Adrenal gland (tissue), 12 donors: ENCODE data around the gene FXYD4. TPM values are rescaled to one million over a fixed set of nuclear protein-coding genes. Genes with fewer than 3 reads are reported as not detected.

Source experiments
- DNase-seq, 7 donors: peaks; one replicate each; pipeline ENCODE4 v3.0.0-alpha.2; 2019 to 2020
- H3K27ac ChIP-seq, 5 donors: fragments of 200-600 bp; sonication (generic) in 4 of 5; 1 replicate in 3 of 5; 2 replicates in 2 of 5; pipeline versions ENCODE4 v1.5.1 to v1.8.0; 2016 to 2020; ENCODE audit warnings: mild to moderate bottlenecking in 1 of 5
- H3K27me3 ChIP-seq: fragments of 200-600 bp; 2 replicates; pipeline ENCODE4 v1.8.0; 2021
- H3K36me3 ChIP-seq, 2 donors: fragments of 200-600 bp; replicated peaks in 1 of 2; 1 replicate in 1 of 2; 2 replicates in 1 of 2; pipeline versions ENCODE4 v1.5.1 to v1.8.0; 2018 to 2022
- H3K4me1 ChIP-seq, 2 donors: fragments of 200-600 bp; replicated peaks in 1 of 2; 1 replicate in 1 of 2; 2 replicates in 1 of 2; pipeline versions ENCODE4 v1.5.1 to v1.8.0; 2018 to 2021
- H3K4me3 ChIP-seq, 4 donors: fragments of 200-600 bp; sonication (generic) in 3 of 4; one replicate each; pipeline ENCODE4 v1.5.1; 2016 to 2018
- H3K9me3 ChIP-seq, 3 donors: fragments of 200-600 bp; sonication (generic) in 1 of 3; replicated peaks in 1 of 3; 1 replicate in 2 of 3; 2 replicates in 1 of 3; pipeline versions ENCODE4 v1.5.1 to v1.8.0; 2016 to 2021
- POLR2A ChIP-seq, 2 donors: fragments of 450-650 bp; IDR thresholded peaks; one replicate each; pipeline ENCODE4 v1.6.1; 2017; ENCODE audit warnings: antibody characterized with exemption in 2 of 2, mild to moderate bottlenecking in 2 of 2, moderate library complexity in 1 of 2
- WGBS, 4 donors: extraction: QIAGEN DNeasy Blood & Tissue Kit in 2 of 4; methylation state at CpG; one replicate each; pipeline versions ENCODE4 v1.1.5 to v1.1.7; 2013 to 2017; 5-methylcytosine and 5-hydroxymethylcytosine counted together
- intact Hi-C, 2 donors: fragments of 100-400 bp; cut with DNase I; formaldehyde crosslinking; loops; one replicate each; pipeline versions ENCODE4 v1.14.1 to v1.15.0; 2022 to 2023
- polyA plus RNA-seq, 3 donors: library from polyadenylated mRNA; stranded (reverse); fragments of 200-250 nt in 2 of 3; fragments of 350-450 nt in 1 of 3; fragmentation: Illumina TruSeq in 1 of 3; extraction: RNeasy Lipid Tissue Mini Kit (QIAGEN cat#74804) in 1 of 3; gene quantifications; one replicate each; pipeline ENCODE4 v1.2.3, GENCODE V29; 2013 to 2014
- total RNA-seq, 9 donors: library from RNA; depleted of rRNA in 4 of 9; stranded (reverse); fragments of >200 nt in 4 of 9; fragments of 120-200 nt in 1 of 9; fragmentation: NEBNext Ultra II Directional in 1 of 9; extraction: Animal tissue kit (Norgen Biotek cat#: 25700) in 1 of 9; gene quantifications; one replicate each; pipeline versions ENCODE4 v1.1.0 to v1.2.4, GENCODE V29; 2013 to 2023
- TF ChIP-seq, protein P1 (sequence below), 6 experiments: fragments of 450-650 bp in 4 of 6; fragments of 200-600 bp in 2 of 6; sonication (generic) in 1 of 6; IDR thresholded peaks; 1 replicate in 5 of 6; 2 replicates in 1 of 6; pipeline versions ENCODE4 v1.5.1 to v1.8.0; 2016 to 2021; ENCODE audit warnings: antibody characterized with exemption in 6 of 6, mild to moderate bottlenecking in 2 of 6, moderate library complexity in 1 of 6
- donor health status: healthy with polysubstance abuse.
- donor health status: Bipolar disorder and iron deficiency.
- donor health status: DM: yes; HTN: yes; CAD: no.
- donor health status: DM: no; HTN: no; CAD: no.
- donor health status: DM: no; HTN: no; CAD: no.
- donor health status: DM: yes; HTN: yes; CAD: no.

Gene FXYD4
- total and polyA plus RNA-seq, 12 donors = 0.86 TPM; not detected in 11

DNA sequence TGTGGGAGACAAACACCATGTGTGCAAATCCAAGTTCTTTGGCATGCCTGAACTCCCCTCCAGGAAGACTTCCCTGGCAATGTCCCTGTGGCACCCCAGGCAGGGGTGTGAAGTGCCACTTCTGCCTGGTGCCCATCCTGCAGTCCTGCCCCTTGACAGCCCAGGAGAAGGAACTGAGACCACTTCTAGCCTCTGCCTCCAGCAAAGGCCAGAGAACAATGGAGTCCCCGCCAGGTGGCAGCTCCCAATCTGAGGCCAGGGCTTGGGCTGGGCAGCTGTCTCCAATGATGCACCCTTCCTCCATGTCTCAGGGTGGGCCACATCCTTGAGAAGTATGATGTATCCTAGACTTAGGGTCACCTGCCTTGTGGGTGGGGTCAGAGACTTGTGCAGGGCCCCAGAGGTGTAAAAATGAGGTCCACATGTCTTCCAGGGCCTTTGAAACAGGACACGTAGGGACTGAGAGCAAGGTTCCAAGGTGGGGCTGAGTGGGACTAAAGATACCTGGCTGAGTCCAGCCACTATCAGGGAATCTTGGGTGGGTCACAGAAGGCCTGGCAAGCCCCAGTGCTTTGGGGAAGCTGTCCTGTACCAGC is 5.5 kb downstream of the FXYD4 start:
- intact Hi-C loops = no loop called here
- WGBS, 4 donors = 44 to 89% (median 60%) methylated on average over 1 to 2 of the region's 2 CpGs

DNA sequence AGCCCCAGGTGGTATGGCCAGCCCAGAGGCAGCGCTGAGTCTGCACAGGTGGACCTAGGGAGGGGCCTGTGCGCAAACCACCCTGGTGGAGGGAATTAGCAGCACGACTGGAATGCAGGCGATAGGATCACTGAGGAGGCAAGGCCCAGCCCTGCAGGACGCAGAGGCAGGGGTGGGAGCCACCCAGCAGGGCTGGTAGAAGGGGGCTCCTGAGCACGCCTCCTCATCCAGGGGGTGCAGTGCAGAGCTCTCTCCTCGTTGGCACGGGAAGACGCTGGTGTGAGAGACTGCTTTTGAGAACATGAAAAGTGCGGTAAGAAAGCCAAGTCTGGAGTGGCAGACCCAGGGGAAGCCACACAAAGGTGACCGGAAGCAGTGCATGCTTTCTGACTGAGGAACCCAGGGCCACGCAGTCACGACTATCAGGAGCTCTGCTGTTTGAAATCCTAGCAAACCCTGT is 6.0 kb downstream of the FXYD4 start:
- H3K36me3 ChIP-seq = no peaks in the 10 kb centered on the region
- no peak overlapping the region for H3K27ac ChIP-seq
- TF ChIP-seq, protein P1, sequence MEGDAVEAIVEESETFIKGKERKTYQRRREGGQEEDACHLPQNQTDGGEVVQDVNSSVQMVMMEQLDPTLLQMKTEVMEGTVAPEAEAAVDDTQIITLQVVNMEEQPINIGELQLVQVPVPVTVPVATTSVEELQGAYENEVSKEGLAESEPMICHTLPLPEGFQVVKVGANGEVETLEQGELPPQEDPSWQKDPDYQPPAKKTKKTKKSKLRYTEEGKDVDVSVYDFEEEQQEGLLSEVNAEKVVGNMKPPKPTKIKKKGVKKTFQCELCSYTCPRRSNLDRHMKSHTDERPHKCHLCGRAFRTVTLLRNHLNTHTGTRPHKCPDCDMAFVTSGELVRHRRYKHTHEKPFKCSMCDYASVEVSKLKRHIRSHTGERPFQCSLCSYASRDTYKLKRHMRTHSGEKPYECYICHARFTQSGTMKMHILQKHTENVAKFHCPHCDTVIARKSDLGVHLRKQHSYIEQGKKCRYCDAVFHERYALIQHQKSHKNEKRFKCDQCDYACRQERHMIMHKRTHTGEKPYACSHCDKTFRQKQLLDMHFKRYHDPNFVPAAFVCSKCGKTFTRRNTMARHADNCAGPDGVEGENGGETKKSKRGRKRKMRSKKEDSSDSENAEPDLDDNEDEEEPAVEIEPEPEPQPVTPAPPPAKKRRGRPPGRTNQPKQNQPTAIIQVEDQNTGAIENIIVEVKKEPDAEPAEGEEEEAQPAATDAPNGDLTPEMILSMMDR (IDR thresholded peaks at IDR 0.05) = no peak
- no peak for TF ChIP-seq POLR2A (IDR thresholded peaks at IDR 0.05)
- no peak for DNase-seq
- no peaks in the 10 kb centered on the region for H3K9me3 ChIP-seq
- no peak overlapping the region for H3K4me3 ChIP-seq
- H3K4me1 ChIP-seq = no peaks in the 10 kb centered on the region
- intact Hi-C loops = no loop called here
- 84 to 88% (median 85%) methylated on average over 8 to 13 of the region's 13 CpGs for WGBS, 4 donors
- no peaks in the 10 kb centered on the region for H3K27me3 ChIP-seq

More for the DNA sequence above, 5.5 kb downstream of the FXYD4 start:
- Histone ChIP-seq H3K9me3 (no peaks in the 10 kb centered on the region), H3K4me3 (no peak overlapping the region), H3K36me3 (no peaks in the 10 kb centered on the region), H3K4me1 (no peaks in the 10 kb centered on the region), H3K27ac (no peak overlapping the region), H3K27me3 (no peaks in the 10 kb centered on the region)
- TF ChIP-seq POLR2A (IDR thresholded peaks at IDR 0.05) = no peak
- TF ChIP-seq, protein P1 (IDR thresholded peaks at IDR 0.05) = no peak
- no peak for DNase-seq

DNA sequence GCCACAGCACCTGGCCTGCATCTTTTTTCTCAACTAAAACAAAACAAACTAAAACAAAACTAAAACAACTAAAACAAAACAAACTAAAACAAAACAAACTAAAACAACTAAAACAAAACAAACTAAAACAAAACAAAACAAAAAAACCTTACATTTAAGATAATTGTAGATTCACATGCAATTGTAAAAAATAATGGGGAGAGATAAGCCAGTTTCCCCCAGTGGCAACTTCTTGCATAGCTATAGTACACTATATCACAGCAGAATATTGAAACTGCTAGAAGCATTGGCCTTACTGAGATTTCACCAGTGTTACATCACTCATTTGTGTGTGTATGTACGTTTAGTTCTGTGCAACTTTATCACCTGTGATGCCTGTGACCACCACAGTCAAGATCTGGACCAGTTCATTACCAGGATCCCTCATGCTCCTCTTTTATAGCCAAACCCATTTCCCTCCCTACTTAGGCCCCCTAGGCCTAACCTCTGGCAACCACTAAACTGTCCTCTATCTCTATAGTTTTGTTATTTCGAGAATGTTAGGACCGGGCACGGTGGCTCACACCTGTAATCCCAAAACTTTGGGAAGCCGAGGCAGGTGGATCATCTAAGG is 9.3 kb downstream of the FXYD4 start:
- no peak for TF ChIP-seq POLR2A (IDR thresholded peaks at IDR 0.05)
- TF ChIP-seq, protein P1 (IDR thresholded peaks at IDR 0.05) = no peak
- Histone ChIP-seq H3K36me3 (peaks cover 0 to 5% of the 10 kb centered on the region in 2 donors), H3K4me3 (no peak overlapping the region), H3K4me1 (no peaks in the 10 kb centered on the region), H3K27me3 (no peaks in the 10 kb centered on the region), H3K27ac (no peak overlapping the region), H3K9me3 (no peaks in the 10 kb centered on the region)
- no peak for DNase-seq
- intact Hi-C loops = no loop called here
- WGBS, 4 donors = 86 to 96% (median 89%) methylated on average over 5 of the region's 5 CpGs

DNA sequence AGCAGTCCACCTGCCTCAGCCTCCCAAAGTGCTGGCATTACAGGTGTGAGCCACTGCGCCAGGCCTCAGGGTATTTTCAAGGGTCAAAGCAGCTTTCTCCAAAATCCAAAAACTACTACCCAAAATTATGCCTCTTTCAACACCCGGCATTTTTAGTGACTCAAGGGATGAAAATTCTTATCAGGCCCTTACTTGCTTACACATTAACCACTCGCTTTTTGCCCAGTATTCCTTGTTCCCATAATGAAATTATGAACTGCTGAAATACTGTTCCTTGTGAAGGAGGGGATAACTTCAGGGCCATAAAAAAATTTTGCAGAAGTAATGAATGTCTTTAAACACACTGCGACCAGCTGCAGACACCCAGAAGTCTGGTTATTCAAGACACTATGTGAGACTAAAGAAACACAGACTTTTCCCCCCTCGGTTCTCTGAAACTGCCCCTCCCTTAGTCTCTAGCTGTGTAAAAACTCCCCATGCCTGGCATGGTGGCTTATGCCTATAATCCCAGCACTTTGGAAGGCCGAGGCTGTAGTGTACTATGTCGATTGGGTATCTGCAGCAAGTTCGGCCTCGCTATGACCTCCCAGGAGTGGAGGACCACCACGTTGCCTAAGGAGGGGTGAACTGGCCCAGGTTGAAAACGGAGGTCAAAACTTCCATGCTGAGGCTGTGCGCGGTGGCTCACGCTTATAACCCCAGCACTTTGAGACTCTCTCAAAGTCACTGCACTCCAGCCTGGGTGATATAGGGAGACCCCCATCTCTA is 12.0 kb downstream of the FXYD4 start:
- DNase-seq = peak in 1 of 7 donors; percentile 14
- intact Hi-C loops = no loop called here
- Histone ChIP-seq H3K4me3 (no peak overlapping the region), H3K4me1 (no peaks in the 10 kb centered on the region), H3K36me3 (peaks cover 0 to 29% of the 10 kb centered on the region in 2 donors), H3K27ac (no peak overlapping the region), H3K27me3 (no peaks in the 10 kb centered on the region), H3K9me3 (no peaks in the 10 kb centered on the region)
- WGBS, 4 donors = 61 to 74% (median 68%) methylated on average over 11 to 14 of the region's 14 CpGs
- TF ChIP-seq, protein P1 (IDR thresholded peaks at IDR 0.05) = no peak
- TF ChIP-seq POLR2A (IDR thresholded peaks at IDR 0.05) = no peak
